HG03432 (cell line): ENCODE results near the gene OR51M1.
A peak's percentile ranks its signal among the peaks of the same experiment; 100 is the strongest.

Source experiments
- ATAC-seq: cut with Tn5 transposase; IDR thresholded peaks from one replicate; pipeline ENCODE4 v1.9.1; 2021; ENCODE audit warnings: mild to moderate bottlenecking, moderate library complexity; ENCODE audit not compliant: unreplicated experiment

Gene OR51M1

DNA sequence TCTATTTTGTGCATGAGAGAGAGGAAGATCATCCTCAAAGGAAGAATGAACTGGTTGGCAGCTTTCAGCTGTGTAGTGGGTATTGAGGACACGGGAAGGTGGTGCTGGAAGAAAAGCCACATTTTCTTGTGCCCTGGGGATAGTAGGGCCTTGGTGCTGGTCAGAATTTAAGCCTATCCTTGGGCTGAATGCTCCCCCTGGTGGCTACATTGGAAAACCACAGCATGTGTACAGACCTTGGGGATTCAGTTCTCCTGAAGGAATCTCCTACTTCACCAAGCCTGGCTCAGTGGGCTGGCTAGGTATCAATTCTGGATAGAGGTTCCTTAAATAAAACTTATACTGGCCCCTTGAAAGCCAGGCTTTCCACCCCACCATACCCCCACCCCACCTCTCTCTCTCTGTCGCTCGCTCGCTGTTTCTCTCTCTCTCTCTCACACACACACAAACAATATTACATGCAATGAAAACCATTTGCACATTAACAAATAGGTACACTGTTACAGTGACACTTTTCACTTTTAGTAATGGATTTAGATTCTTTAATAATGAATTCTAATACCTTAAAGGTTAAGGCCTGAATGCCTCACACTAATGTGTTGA lies 2.8 kb upstream of the OR51M1 start:
- peak; percentile 92 for ATAC-seq

DNA sequence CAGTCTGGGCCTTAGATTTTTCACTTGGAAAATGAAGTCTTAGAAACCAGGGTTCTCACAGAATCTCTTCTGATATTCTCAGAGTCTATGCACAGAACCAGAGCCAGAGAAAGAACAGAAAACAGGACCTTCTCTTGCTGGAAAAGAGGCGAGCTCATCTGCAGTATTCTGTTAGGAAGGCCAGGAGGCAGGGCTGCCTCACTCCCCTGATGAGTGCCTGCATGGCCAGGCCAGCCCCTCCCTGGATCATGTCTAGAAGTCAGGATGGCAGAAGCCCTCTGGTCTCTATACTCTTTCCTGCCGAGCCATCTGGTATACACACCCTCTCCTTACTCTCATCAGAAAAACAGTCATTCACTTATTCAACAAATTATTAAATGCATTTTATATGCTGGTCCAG lies 723 bp downstream of the OR51M1 start:
- ATAC-seq, result no peak

DNA sequence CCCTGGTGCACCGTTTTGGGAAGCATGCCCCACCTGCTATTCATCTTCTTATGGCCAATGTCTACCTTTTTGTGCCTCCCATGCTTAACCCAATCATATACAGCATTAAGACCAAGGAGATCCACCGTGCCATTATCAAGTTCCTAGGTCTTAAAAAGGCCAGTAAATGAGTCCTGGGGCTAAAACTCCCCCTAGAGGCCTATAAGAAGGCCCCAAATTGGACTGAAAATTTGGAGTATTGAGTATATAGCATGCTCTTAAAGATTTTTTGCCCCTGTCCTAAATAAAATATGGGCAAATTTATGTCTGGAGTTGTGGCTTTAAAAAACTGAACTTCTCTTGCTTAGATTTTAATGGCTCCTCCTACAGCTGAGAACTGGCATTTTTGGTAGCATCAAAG lies 6.6 kb downstream of the OR51M1 start:
- ATAC-seq, result no peak

DNA sequence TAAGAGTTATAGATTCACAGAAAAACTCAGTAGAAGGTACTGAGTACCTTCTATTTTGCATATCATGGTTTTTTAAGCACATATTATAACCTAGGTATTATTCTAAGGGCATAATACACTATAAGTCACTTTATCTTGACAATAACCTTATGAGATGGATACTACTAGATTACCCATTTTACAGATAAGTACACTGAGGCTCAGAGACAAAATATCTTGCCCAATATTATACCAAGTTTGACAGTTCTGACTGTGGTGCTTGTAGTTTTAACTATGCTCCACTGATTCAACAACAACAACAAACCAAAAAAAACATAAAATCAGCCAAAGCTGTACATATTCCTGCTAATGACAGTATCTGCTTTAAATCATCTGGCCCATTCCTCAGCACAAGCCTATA lies 10.5 kb downstream of the OR51M1 start:
- ATAC-seq, result no peak

DNA sequence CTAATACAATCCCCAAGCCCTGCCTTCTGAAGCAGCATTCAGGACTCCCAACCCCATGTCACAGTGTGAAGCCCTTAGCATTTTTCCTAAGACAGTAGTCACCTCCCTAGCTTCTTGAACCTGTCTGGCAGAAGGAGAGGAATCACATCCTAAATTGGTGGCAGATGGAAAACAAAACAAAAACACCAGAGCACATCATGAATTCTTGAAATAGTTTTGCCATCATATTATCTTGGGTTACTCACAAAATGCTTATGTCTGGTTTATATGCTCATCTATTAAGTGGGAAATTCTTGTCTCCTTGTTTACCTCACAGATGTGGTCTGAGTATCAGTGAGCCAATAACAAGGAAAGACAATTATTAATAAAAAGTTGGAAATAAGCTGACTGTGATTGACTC lies 15.3 kb downstream of the OR51M1 start:
- ATAC-seq, result no peak

DNA sequence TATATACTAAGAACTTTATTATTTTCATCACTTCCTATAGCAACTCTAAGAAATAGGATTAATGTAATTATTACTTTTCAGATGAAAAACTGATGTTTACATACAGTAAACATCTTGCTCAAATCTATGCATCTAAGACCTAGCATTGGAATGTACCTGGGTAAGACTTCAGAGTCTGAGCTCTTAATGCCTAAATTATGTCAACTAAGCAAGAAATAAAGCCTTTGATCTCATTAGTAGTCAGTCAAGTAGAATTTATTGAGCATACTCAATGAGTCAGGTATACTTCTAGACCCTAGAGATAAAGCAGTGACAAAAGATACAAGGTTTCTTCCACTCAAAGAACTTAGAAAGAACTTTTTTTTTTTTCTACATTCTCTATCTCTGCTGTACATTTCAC lies 21.6 kb downstream of the OR51M1 start:
- no peak for ATAC-seq

DNA sequence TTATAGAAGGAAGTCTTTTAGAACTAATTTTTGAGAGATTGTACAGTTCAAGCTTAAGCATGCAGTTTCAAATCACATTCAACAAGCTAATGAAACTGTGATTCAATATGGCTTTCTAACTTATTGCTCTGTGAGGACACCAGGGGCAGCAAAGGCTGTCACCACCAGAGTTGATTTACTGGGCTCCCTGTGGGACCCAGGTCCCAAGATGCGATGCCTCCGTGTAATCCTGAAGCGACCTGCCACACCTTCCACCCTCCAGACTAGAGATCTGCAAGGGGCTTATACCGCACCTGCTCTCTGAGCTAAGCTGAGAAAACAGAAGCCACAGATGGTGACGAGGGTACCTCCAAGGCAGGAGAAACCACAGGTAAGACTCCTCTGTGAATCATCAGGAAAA lies 37.4 kb downstream of the OR51M1 start:
- no peak for ATAC-seq

DNA sequence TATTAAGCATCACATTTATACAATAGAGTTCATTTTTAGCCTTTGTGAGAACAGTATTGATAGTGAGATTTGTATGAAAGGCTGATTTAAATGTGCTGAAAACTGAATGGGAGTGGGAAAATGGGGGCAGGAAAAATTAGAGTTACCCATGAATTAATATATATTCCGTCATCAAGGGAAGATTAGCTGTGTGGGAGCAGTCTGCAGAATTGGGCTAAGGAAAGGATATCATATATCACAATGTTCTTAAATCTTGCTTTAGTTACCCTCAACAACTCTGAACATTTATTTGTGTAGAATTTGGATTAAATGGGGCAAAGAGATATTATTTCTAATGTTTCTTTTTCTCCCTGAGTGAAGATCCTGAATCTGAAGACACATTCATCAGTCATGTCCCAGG lies 38.2 kb downstream of the OR51M1 start, which contains the start of gene OR51Q1:
TSS of gene OR51Q1 (plus strand) at position 301 of the 400 bp plus-strand sequence. CDS start at position 391, 90 bp downstream.
- no peak for ATAC-seq

DNA sequence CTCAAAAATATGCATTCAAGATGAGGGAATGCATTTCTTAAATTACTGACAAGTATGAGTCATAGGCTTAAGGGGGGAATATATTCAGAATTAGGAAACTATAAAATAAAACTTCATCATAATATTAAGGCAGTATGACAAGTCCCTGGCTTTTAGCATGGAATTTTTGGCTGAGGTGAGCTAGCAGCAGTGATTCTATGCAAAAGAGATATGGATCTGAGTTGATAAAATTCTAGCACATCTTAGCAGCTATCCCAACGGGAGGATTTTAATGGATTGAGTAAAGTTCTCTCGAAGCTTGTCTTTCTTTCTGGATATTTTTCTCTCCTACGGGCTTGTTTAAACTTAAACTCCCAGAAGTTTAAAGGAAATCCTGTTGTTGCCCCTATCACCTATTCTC lies 39.5 kb downstream of the OR51M1 start:
- ATAC-seq, result no peak

DNA sequence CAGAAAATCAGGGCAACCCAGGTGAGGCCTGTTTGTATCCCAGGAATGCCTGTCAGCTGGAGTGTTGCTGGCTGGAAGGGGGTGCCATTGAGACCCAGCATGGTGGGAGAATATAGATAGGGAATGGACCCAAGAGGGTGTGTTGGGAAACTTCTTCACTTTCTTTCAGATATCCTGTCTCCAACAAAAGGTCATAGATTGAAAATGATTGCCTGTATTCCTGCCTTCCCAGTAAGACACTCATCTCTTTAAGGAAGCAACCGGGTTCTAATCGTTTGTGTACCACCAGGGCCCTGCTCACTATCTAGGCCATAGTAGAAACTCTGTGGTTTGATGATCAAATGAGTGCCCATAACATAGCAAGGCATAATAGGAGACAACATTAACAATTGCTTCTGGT lies 57.8 kb downstream of the OR51M1 start, which contains the start of gene OR51I1:
TSS of gene OR51I1 (minus strand) at position 101 of the 400 bp plus-strand sequence. CDS start at position 101, 0 bp downstream.
- no peak for ATAC-seq
